Activated CD4-positive, alpha-beta T cell treated with anti-CD3 and anti-CD28 coated beads, Interleukin-2, amount 50 U/mL, for 48 hours (primary cell): ENCODE data around the gene GSE1.
A peak's percentile ranks its signal among the peaks of the same experiment; 100 is the strongest.

Source experiments
- DNase-seq, 2 experiments: peaks; one replicate each; pipeline ENCODE4 v3.0.0-alpha.2; 2020

GSE1 gene

GRCh38 chr16:85709766-85710585 lies 96.9 kb downstream of the GSE1 start:
- no peak for DNase-seq

GRCh38 chr16:85710732-85711131 lies 97.6 kb downstream of the GSE1 start:
- DNase-seq = no peak

GRCh38 chr16:85711982-85712587 lies 99.0 kb downstream of the GSE1 start:
- DNase-seq = no peak

- no peak for DNase-seq
These were observed 99.7 kb downstream of the GSE1 start for GRCh38 chr16:85712801-85713200.

GRCh38 chr16:85715169-85716021 lies 102.3 kb downstream of the GSE1 start:
- DNase-seq = no peak

- no peak for DNase-seq
These were observed 103.0 kb downstream of the GSE1 start for GRCh38 chr16:85716022-85716679.

GRCh38 chr16:85716680-85717038 lies 103.5 kb downstream of the GSE1 start:
- DNase-seq = no peak

GRCh38 chr16:85717393-85718152 lies 104.5 kb downstream of the GSE1 start:
- peak; percentile 55 to 69 for DNase-seq

- DNase-seq = no peak
These were observed 105.0 kb downstream of the GSE1 start for GRCh38 chr16:85718153-85718477.

- DNase-seq = peak; percentile 8 to 17
These were observed 105.6 kb downstream of the GSE1 start for GRCh38 chr16:85718682-85719081.

GRCh38 chr16:85719605-85720301 lies 106.6 kb downstream of the GSE1 start:
- no peak for DNase-seq

- DNase-seq = no peak
These were observed 107.1 kb downstream of the GSE1 start for GRCh38 chr16:85720302-85720637.

- no peak for DNase-seq
These were observed 109.2 kb downstream of the GSE1 start for GRCh38 chr16:85722128-85722893.

GRCh38 chr16:85724126-85724879 lies 111.2 kb downstream of the GSE1 start:
- DNase-seq = no peak

GRCh38 chr16:85724936-85725335 lies 111.8 kb downstream of the GSE1 start:
- DNase-seq = no peak
